Measurements from ENCODE around the gene ZNF277.

Gene ZNF277

GRCh38 chr7:112371701-112372100, 165.2 kb downstream of the ZNF277 start:
- H3K4me3 ChIP-seq (ENCODE audit: low read depth, low read length), result no peak overlapping the region
- no peak for DNase-seq (ENCODE audit: low read depth)
- TF ChIP-seq CTCF (IDR thresholded peaks at IDR 0.05; ENCODE audit: insufficient read depth, low read depth, low read length, missing control alignments), result no peak

GRCh38 chr7:112372101-112372500, 165.6 kb downstream of the ZNF277 start:
- H3K4me3 ChIP-seq (ENCODE audit: low read depth, low read length), result no peak overlapping the region
- TF ChIP-seq CTCF (IDR thresholded peaks at IDR 0.05; ENCODE audit: insufficient read depth, low read depth, low read length, missing control alignments), result no peak
- DNase-seq (ENCODE audit: low read depth), result no peak

- no peak for DNase-seq (ENCODE audit: low read depth)
- no peak for TF ChIP-seq CTCF (IDR thresholded peaks at IDR 0.05; ENCODE audit: insufficient read depth, low read depth, low read length, missing control alignments)
- H3K4me3 ChIP-seq (ENCODE audit: low read depth, low read length), result no peak overlapping the region
These were observed 171.1 kb downstream of the ZNF277 start for GRCh38 chr7:112377593-112377992.

GRCh38 chr7:112381311-112382091, 175.0 kb downstream of the ZNF277 start:
- H3K4me3 ChIP-seq (ENCODE audit: low read depth, low read length), result no peak overlapping the region
- no peak for TF ChIP-seq CTCF (IDR thresholded peaks at IDR 0.05; ENCODE audit: insufficient read depth, low read depth, low read length, missing control alignments)
- DNase-seq (ENCODE audit: low read depth), result no peak

GRCh38 chr7:112383671-112384417, 177.3 kb downstream of the ZNF277 start:
- DNase-seq (ENCODE audit: low read depth), result peak; percentile 6
- no peak overlapping the region for H3K4me3 ChIP-seq (ENCODE audit: low read depth, low read length)
- TF ChIP-seq CTCF (IDR thresholded peaks at IDR 0.05; ENCODE audit: insufficient read depth, low read depth, low read length, missing control alignments), result no peak

- DNase-seq (ENCODE audit: low read depth), result no peak
- no peak overlapping the region for H3K4me3 ChIP-seq (ENCODE audit: low read depth, low read length)
- TF ChIP-seq CTCF (IDR thresholded peaks at IDR 0.05; ENCODE audit: insufficient read depth, low read depth, low read length, missing control alignments), result no peak
These were observed 179.0 kb downstream of the ZNF277 start for GRCh38 chr7:112385516-112385915.
